Ascending aorta (tissue), 2 donors: ENCODE data around the gene PHF2. TPM values are rescaled to one million over a fixed set of nuclear protein-coding genes. Genes with fewer than 3 reads are reported as not detected.

Experiments
- DNase-seq, 2 donors: peaks; one replicate each; pipeline ENCODE4 v3.0.0-alpha.2; 2019; ENCODE audit warnings: low spot score in 2 of 2
- H3K27ac ChIP-seq, 2 donors: fragments of 200-600 bp; sonication (generic); one replicate each; pipeline ENCODE4 v1.5.1; 2016 to 2017; ENCODE audit warnings: mild to moderate bottlenecking in 1 of 2
- H3K27me3 ChIP-seq: fragments of 200-600 bp; sonication (generic); one replicate; pipeline ENCODE4 v1.5.1; 2017
- H3K36me3 ChIP-seq, 2 donors: fragments of 200-600 bp; sonication (generic); one replicate each; pipeline ENCODE4 v1.5.1; 2016
- H3K4me1 ChIP-seq, 2 donors: fragments of 200-600 bp; sonication (generic); one replicate each; pipeline ENCODE4 v1.5.1; 2016 to 2017; ENCODE audit warnings: mild to moderate bottlenecking in 1 of 2
- H3K4me3 ChIP-seq, 2 donors: fragments of 200-600 bp; sonication (generic); one replicate each; pipeline ENCODE4 v1.5.1; 2016 to 2017; ENCODE audit warnings: mild to moderate bottlenecking in 1 of 2
- H3K9me3 ChIP-seq, 2 donors: fragments of 200-600 bp; sonication (generic); one replicate each; pipeline ENCODE4 v1.5.1; 2016
- intact Hi-C: fragments of 100-400 bp; cut with DNase I; formaldehyde crosslinking; loops from one replicate; pipeline ENCODE4 v1.15.1; 2023
- total RNA-seq: library from RNA; depleted of rRNA; stranded (reverse); fragments of >200 nt; gene quantifications from one replicate; pipeline ENCODE4 v1.1.0, GENCODE V29; 2016
- TF ChIP-seq, protein P1 (sequence below), 3 experiments: fragments of 200-600 bp in 2 of 3; fragments of 450-650 bp in 1 of 3; sonication (generic) in 2 of 3; IDR thresholded peaks; one replicate each; pipeline ENCODE4 v1.5.1; 2016 to 2019; ENCODE audit warnings: antibody characterized with exemption in 3 of 3, mild to moderate bottlenecking in 1 of 3, moderate library complexity in 1 of 3

PHF2 gene
- 45.1 TPM for total RNA-seq

- TF ChIP-seq, protein P1, sequence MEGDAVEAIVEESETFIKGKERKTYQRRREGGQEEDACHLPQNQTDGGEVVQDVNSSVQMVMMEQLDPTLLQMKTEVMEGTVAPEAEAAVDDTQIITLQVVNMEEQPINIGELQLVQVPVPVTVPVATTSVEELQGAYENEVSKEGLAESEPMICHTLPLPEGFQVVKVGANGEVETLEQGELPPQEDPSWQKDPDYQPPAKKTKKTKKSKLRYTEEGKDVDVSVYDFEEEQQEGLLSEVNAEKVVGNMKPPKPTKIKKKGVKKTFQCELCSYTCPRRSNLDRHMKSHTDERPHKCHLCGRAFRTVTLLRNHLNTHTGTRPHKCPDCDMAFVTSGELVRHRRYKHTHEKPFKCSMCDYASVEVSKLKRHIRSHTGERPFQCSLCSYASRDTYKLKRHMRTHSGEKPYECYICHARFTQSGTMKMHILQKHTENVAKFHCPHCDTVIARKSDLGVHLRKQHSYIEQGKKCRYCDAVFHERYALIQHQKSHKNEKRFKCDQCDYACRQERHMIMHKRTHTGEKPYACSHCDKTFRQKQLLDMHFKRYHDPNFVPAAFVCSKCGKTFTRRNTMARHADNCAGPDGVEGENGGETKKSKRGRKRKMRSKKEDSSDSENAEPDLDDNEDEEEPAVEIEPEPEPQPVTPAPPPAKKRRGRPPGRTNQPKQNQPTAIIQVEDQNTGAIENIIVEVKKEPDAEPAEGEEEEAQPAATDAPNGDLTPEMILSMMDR (IDR thresholded peaks at IDR 0.05), result no peak
- intact Hi-C loops, result loop anchor here (1.0 to 10.0 kb wide), 4 partner anchors 9 to 1938 kb away; partner anchors contain the start of gene PTCH1
- no peaks in the 10 kb centered on the region for H3K27me3 ChIP-seq
- peaks cover 9 to 31% of the 10 kb centered on the region in 2 donors for H3K4me1 ChIP-seq
- peak within 1 kb of the TSS; percentile 81 to 98 for H3K4me3 ChIP-seq
- no peak for DNase-seq
- H3K9me3 ChIP-seq, result no peaks in the 10 kb centered on the region
- peak within 1 kb of the TSS; percentile 95 to 97 for H3K27ac ChIP-seq
- no peaks in the 10 kb centered on the region for H3K36me3 ChIP-seq
Measured at GRCh38 chr9:93576258-93577077, at the start of gene PHF2. Gene PHF2, plus strand, starts transcription at chr9:93576584. Its CDS starts 190 bp downstream, at chr9:93576774.

GRCh38 chr9:93531374-93531773 is 45.0 kb upstream of the PHF2 start:
- DNase-seq, result no peak
- H3K4me3 ChIP-seq, result no peak overlapping the region
- H3K4me1 ChIP-seq, result peaks cover 0 to 7% of the 10 kb centered on the region in 2 donors
- no peaks in the 10 kb centered on the region for H3K27me3 ChIP-seq
- TF ChIP-seq, protein P1 (IDR thresholded peaks at IDR 0.05), result peak in 1 of 3 experiments; percentile 16
- H3K9me3 ChIP-seq, result no peaks in the 10 kb centered on the region
- peaks cover 11 to 71% of the 10 kb centered on the region in 2 donors for H3K36me3 ChIP-seq
- no peak overlapping the region for H3K27ac ChIP-seq
- intact Hi-C loops, result no loop called here

DNA sequence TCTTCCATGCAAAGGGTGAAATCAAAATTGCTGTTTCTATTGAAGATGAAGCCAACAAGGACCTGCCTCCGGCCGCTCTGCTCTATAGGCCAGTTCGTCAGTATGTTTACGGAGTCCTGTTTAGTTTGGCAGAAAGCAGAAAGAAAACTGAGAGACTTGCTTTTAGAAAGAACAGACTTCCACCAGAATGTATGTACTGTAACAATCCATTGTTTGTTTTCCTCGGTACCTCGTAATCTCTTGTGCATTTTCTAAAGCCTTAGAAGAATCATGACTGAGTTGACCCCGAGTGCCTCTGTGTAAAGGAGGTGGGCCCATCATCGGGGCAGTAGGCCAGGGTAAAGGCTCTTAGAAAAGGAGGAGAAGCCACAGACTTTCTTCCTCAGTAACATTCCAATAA is 44.2 kb upstream of the PHF2 start:
- no peak for DNase-seq
- TF ChIP-seq, protein P1 (IDR thresholded peaks at IDR 0.05), result no peak
- Histone ChIP-seq H3K27ac (no peak overlapping the region), H3K4me3 (no peak overlapping the region), H3K4me1 (peaks cover 0 to 7% of the 10 kb centered on the region in 2 donors), H3K36me3 (peaks cover 14 to 64% of the 10 kb centered on the region in 2 donors), H3K27me3 (no peaks in the 10 kb centered on the region), H3K9me3 (no peaks in the 10 kb centered on the region)
- intact Hi-C loops, result no loop called here

- peaks cover 9 to 54% of the 10 kb centered on the region in 2 donors for H3K36me3 ChIP-seq
- H3K27me3 ChIP-seq, result no peaks in the 10 kb centered on the region
- DNase-seq, result no peak
- intact Hi-C loops, result no loop called here
- H3K27ac ChIP-seq, result no peak overlapping the region
- no peak overlapping the region for H3K4me3 ChIP-seq
- TF ChIP-seq, protein P1 (IDR thresholded peaks at IDR 0.05), result no peak
- peaks cover 0 to 7% of the 10 kb centered on the region in 2 donors for H3K4me1 ChIP-seq
- H3K9me3 ChIP-seq, result no peaks in the 10 kb centered on the region
Measured at GRCh38 chr9:93533863-93534262, 42.5 kb upstream of the PHF2 start.

DNA sequence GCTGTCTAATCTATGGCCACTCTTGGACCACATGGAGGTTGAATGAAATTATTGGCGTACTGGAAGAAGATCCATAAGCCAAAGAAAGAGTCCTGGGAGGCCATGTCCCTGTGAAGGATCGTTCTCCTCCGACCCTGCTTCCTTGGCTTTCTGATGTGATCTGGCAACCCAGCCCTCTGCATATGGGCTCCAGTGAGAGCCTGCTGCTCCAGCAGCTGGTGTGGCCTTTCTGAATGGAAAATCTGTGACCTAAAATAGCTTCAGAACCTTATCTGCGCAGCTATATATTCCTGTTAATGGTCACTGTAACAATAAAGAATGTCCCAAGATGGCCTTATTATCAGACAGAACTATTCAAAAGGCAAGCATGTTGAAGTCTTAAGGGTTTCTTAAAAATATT is 40.2 kb upstream of the PHF2 start:
- H3K9me3 ChIP-seq, result no peaks in the 10 kb centered on the region
- H3K36me3 ChIP-seq, result peaks cover 3 to 44% of the 10 kb centered on the region in 2 donors
- TF ChIP-seq, protein P1 (IDR thresholded peaks at IDR 0.05), result no peak

More for the DNA sequence above, 40.2 kb upstream of the PHF2 start:
- Histone ChIP-seq H3K27me3 (no peaks in the 10 kb centered on the region), H3K4me3 (no peak overlapping the region), H3K27ac (no peak overlapping the region), H3K4me1 (peaks cover 0 to 7% of the 10 kb centered on the region in 2 donors)
- intact Hi-C loops, result no loop called here
- no peak for DNase-seq
